GDM1 (cell line): Measurements from ENCODE around the gene TMEM52B.
A peak's percentile ranks its signal among the peaks of the same experiment; 100 is the strongest.

Source experiments
- DNase-seq: peaks from one replicate; lab custom pipeline; 2025; lab: John Stamatoyannopoulos, UW

Gene TMEM52B

DNA sequence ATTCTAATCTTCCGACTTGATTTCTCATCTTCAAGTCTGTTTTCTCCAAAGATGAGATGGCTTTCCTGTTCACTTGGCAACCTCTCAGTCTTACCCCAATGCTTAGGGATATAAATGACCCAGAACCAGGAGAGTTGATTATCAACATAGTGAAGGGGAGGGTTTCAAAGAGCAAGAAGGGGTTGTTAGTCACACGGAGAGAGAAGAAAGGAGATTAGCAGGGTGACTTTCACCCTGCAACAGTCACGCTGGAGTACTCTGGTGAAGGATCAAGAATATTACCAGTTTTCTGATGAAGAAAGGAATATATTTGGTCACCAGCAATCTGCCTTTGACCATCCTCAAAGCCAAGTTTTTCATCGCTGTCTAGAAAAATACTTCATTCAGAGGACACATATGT lies at the start of gene TMEM52B:
TSS of gene TMEM52B (plus strand) at position 212 of the 400 bp plus-strand sequence. CDS start 543 bp downstream, outside the sequence.
- no peak for DNase-seq

DNA sequence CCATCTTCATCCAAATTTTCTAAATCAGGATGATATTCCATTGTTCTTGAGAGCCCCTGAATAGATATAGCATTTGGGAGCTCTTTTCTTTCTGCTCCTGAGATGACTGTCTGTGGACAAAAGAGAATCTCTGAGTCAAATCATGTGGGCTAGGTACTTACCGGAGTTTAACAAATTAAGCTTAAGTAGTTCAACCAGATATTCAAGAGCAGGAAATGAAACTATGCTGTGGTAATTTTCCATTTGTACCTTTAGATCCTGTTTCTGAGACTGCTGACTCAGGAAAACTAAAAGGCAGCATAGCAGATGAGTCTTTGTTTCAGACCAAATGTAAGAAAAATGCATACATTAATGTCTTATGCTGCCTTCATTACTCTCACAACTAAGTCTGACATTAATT lies 48.8 kb upstream of the TMEM52B start, which contains the start of gene CLEC7A:
TSS of gene CLEC7A (minus strand) at position 158 of the 400 bp plus-strand sequence. CDS start at position 41, 117 bp downstream.
- no peak for DNase-seq

DNA sequence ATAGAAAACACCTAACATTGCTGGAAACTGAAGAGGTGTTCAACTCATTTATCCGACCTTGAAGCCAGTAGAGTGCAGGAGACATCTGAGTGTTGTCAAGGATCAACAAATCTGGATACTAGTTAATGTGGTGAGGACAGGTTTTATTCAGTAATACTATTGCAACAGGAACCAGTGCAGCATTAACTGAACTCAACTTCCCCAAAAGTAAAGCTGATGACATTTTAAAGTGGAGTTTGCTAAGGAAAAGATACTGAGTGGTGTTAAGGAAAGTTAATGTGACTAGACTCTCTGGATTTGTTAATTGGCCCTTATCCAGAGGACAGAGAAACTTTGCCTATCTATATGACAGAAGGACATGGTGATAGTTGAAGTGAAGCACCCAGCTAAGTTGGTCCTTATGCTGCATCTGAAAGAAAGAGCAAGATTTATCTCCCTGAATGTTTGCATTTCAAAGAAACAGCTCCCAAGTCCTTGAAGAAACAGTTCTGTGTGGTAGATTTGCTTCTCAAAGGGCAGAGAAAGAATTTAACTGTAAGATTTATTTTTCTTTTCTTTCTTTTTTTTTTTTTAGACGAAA lies 47.6 kb upstream of the TMEM52B start:
- no peak for DNase-seq

DNA sequence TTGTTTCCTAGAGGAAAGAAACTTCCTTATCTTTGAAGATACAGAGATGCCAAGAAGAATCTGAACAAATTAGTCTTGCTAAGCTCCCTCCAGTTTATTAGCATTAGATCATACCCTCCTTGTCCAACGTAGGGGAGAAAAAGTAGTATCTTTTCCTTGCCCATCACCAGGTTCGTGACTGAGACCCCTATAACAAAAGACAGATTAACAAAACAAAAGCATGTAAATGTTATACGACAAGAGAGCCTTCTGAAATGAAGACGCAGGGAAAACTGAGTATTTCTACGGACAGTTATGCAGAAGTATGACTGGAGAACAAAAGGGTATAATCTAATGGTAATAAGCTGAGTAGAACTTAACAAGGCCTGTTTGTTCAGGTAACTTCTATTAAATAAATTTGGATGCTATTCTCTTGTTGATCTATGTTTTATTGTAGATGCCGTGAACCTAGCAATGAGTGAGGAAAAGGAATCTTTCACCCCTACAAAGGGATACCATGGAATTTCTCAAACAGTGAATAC lies 45.9 kb upstream of the TMEM52B start:
- no peak for DNase-seq

DNA sequence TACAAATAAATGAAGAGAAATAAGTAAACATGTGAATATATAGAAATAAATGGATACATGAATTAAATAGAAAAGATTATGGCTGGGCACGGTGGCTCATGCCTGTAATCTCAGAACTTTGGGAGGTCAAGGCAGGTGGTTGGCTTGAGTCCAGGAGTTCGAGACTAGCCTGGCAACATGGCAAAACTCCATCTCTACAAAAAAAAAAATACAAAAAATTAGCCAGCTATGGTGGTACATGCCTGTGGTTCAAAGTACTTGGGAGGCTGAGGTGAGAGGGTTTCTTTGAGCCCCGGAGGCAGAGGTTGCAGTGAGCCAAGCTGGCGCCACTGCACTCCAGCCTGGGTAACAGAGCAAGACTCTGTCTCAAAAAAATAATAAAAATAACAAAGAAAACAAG lies 43.7 kb upstream of the TMEM52B start:
- no peak for DNase-seq

DNA sequence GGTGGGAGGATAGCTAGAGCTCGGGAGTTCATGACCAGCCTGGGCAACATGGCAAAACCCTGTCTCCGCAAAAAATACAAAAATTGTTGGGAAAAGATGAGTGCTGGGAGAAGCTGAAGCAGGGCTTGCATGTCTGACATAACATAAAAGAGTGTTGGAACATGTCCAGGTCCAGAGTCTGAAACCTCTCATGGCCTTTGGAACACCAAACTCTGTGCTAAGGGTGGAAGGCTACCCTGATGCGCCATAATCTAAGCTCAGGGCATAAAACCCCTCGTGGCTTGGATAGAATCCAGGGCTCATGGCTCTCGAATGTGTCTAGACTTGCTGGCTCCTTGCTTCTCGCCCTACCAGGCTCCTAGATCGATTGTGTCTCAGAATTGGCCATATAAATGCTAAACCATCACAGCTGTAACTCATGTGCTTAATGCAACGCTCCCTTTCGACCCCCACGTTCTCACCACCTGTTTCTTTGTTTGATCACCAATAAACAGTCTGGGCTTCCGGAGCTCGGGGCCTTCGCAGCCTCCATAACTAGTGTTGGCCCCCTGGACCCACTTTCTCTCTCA lies 42.1 kb upstream of the TMEM52B start:
- DNase-seq: no peak

DNA sequence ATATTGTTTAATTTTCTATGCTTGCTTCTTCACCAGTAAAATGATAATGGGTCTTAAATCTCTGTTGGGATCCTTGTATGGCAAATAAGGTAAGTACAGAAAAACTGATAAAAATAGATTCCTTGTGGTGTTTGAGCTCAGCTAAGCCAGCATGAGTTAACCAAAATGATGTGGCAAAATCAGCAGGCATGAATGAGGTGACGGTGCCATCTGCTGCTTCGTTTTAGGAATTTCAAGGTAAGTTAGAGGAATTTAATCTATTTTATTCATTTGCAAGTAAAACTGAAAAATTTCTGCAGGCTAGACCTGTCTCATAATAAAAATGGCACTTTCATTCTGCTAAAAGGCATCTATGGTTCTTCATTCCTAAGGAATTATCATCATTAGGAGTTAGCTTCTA lies 38.8 kb upstream of the TMEM52B start:
- peak; percentile 33 for DNase-seq

DNA sequence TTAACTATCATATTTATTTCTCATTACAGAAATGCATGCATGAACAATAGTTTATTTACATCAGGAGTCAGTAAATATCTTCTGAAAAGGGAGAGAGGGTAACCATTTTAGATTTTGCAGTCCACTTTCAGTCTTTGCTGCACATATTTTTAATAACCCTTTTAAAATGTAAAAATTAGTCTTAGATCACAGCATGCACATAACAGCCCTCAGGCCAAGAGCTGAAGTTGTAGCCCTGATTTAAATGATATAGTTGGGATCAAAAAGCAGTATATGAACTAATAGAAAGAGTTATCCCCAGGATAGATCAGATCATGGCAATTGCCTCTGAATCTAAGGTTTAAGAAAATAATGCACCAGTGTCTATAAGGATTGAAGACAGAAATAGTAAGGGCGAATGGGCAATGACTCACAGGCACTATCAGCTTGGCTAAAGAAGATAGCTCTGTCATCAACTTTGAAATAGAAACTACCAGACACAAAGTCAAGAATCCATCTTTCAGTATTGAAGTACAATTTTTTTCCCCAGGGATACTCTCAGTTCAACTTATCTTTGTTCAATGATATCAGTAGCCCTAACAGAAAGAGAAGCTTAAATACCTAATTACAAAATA lies 35.7 kb upstream of the TMEM52B start:
- DNase-seq: no peak

DNA sequence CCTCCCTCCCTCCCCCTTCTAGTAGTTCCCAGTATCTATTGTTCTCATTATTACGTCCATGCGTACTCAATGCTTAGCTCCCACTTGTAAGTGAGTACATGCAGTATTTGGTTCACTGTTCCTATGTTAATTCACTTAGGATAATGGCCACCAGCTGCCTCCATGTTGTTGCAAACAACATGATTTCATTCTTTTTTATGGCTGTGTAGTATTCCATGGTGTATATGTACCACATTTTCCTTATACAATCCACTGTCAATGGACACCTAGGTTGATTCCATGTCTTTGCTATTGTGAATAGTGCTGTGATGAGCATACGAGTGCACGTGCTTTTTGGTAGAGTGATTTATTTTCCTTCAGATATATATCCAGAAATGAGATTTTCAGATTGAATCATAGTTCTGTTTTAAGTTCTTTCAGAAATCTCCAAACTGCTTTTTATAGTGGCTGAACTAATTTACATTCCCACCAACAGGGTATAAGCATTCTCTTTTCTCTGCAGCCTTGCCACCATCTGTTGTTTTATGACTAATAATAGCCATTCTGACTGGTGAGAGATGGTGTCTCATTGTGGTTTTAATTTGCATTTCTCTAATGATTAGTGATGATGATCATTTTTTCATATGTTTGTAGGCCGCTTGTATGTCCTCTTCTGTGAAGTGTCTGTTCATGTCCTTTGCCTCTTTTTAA lies 31.0 kb upstream of the TMEM52B start:
- DNase-seq: no peak

DNA sequence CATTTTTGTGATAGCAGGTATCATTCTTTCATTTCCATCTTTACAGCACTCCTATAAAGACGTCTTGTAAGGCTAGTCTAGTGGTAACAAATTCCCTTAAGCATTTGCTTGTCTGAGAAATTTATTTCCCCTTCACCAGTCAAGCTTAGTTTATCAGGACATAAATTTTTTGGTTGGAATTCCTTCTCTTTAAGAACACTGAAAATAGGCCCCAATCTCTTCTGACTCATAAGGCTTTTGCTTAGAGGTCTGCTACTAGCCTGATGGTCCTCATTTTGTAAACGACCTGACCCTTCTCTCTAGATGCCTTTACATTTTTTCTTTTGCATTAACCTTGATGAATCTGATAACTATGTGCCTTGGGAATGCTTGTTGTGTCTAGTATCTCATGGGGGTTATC lies 27.2 kb upstream of the TMEM52B start:
- DNase-seq: no peak

DNA sequence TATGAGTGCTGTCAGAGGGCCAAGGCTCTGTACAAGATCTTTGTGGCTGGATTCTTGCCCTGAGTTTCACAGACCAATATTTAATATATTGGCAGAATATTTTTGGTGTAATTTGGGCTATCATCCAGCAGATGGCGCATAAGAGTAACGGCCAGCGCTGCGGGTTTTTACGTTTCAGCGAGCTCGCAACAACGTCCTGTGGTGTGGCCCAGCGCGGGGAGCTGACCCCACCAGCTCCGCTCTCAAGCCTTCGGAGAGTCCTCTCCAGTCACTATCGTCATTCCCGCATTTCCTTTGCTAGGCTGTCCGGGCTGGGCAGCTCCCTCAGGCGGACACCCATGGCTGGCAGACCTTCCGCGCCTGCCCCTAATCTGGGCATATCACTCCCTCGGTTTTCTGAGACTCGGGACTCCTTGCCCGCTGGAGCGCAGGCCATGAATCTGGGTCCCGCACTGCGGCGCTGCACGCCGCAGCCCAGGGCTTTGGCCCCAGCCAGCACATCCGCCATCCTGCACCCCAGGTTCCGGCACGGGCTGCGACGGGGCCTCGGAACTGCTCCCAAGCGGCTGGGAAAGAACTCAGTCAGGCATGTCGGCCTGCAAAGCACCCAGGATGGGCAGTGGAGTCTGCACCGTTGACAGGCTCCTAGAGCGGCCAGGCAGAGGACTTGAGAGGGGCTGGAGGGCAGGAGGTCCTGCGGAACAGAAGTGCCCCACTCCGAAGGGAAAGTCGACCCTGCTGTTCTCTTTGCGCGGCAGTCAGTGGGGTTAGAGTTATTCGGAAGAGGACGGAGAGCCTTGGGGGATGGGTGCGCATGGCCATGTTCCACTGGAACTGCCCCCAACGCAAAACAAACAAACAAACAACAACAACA lies 25.3 kb upstream of the TMEM52B start:
- DNase-seq: no peak

DNA sequence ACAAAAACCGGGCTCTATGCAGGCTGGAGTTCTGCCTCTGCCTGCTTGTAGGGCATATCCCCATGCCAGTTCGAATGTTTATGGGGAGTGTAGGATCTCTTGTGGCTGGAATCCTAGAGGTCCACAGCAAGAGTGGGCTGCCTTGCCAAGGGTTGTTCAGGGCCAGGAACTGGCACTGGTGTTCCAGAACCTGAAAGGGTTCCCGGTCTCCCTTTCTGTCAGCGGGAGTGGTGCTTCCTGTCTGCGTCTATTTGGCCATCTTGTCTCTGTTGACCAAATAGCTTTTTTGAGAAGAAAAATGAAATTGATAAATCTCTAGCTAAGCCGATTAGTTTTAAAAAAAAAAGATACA lies 24.7 kb upstream of the TMEM52B start:
- no peak for DNase-seq

DNA sequence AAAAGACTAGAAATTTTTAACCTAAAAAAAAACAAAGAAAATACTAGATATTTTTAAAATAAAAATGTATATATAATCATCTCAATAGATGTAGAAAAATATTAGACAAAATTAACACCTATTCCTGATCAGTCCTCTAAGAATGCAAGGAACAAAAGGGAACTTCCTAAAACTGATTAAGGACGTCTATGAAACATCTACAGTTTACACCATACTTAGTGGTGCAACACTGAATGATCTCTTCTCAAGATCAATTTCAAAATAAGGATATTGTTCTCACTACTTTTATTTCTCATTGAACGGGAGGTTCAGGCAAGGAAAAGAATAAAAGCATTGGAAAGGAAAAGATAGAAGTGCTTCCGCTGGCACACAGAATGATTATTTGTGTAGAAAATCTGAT lies 22.9 kb upstream of the TMEM52B start:
- DNase-seq: no peak

DNA sequence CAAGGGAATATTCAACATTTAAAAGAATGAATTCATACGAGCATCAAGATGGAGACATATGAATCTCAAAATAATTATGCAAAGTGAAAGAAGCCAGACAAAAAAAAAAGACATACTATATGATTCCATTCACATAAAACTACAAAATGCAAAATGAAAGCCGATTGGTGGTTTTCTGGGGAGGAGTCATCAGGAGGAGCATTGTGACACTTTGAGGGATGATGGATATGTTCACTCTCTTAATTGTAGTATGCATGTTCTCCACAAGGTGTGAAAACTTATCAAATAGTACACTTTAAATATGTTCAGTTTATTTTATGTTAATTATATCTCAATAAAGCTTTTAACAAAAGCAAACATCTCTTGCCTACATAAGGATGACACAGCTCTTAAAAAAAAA lies 20.4 kb upstream of the TMEM52B start:
- DNase-seq: no peak

DNA sequence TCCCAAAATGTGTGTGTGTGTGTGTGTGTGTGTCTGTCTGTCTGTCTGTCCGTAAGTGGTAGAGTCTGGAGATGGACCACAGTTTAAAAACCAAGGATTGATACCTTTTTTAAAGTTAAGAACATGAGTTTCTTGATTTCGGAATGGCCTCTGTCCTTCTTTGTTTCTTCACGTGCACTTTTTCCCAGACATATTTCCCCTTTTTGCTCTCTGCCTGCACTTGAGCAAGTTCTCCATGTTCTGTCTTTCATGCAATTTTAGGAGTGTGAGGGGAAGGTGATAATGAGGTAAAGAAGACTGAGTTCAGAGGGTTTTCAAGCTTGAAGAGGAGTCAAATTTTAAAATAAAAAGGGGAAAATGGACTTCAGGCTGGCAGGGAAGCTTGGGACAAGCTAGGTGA lies 19.6 kb upstream of the TMEM52B start:
- DNase-seq: no peak

DNA sequence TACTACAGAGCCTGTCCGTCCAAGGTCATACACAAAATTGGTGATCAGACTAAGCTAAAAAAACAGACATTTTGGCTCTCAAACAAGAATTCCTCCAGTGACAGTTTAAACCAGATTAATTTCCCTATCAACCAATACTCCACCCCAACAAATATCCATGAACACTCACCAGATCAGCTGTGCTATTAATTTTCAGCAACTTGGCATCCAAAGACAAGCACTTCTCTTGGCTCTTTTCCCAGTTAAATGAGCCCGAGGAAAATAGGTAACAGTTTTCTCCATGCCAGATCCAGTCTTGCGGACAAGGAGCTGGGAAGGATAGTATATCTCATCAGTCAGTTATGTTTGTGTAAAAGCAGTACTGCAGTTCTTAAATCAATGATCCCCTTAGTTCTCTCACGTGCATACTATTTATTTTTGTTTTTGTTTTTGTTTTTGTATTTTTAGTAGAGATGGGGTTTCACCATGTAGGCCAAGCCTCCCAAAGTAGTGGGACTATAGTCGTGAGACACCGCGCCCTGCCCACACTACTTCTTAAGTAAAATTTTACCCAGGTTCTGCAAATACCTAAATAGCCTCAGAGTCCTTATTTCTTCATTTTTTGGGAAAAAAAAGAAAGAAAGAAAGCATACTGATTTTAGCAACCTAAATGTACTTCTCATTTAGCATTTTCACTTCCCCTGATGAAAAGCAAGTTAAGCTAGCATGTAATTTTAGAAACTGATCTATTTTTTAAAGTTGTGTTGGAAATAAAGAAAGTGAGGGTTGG lies 18.0 kb upstream of the TMEM52B start:
- no peak for DNase-seq

DNA sequence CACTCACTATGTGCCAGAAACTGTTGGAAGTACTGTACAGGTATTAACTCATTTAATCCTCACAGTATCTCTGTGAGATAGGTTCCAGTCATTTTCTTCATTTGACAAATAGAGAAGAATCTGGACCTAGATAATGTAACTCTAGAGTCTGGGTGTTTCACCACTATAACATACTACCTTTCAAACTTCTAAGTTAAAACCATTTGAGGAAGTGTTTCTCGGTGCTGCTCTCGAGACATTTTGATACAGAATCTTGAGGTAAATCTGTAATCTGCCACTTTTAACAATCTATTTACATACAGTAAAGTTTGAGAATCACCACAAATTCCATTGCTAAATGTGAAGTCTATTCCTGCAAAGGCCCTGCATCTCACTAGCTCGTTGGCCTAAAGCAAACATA lies 15.7 kb upstream of the TMEM52B start:
- no peak for DNase-seq

DNA sequence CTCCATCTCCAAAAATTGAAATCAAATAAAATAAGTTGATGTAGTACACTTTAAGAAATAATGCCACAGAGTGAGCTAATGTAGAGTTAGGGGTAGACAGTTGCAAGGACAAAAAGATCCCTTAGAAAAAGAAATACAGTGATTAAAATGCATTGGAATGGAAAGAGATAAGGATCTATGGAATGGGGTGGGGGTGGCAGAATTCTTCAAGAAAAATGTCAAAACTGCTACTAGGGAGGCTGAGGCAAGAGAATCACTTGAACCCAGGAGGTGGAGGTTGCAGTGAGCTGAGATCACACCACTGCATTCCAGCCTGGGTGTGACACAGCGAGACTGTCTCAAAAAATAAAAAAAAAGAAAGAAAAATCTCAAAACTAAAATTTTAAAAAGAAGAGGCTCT lies 13.4 kb upstream of the TMEM52B start:
- no peak for DNase-seq

DNA sequence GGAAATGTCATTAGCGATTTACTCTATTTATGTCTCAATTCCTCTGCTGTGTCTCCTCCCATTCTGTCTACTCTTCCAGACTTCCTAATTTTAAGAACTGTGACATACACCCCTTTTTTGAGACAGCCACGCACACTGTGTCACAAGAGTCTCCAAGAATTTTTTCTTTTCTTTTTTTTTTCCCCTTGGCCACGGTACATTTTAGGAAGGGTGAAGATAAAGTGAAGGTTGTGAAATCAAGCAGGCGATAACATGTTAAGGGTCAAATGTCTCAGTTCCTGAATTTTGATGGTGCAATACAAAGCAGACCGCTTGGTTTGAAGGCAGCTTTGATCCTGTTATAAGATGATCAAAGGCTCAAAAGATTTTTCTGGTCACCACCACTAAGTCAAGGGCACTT lies 11.2 kb upstream of the TMEM52B start:
- no peak for DNase-seq

DNA sequence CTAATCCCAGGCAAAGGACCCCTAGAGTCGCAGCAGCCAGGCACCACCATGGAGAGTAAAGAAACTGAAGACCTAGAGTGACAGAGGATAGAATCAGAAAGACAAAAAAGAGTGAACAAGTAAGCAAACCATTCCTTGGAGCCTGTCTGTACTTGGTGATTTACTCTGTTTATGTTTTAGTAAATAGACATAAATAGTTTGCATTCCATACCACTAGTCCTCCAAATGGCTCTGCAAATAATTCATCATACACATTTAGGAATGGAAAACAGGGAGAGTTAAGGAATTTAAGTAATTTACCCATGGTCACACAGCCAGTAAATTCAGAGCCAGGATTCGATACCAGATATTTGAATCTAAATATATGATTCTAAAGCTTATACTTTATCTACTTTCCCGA lies 9.7 kb upstream of the TMEM52B start:
- no peak for DNase-seq

DNA sequence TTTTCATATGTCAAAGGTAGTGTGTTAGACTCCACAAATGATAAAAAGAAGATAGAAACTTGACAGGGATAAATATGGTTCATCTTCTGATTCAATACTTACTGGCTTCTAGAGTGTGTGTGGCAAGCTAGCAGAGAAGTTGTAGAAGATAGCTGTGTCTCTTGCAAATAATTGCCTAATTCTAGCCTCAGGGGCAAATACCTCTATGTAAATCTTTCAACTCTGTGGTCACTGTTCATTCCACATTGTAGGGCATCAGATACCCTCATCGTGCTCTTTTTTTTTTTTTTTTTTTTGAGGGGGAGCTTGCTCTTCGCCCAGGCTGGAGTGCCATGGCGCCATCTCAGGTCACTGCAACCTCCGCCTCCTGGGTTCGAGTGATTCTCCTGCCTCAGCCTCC lies 8.6 kb upstream of the TMEM52B start:
- no peak for DNase-seq
